SK-N-SH (cell line): ENCODE results near the gene TANC1. TPM values are rescaled to one million over a fixed set of nuclear protein-coding genes. Genes with fewer than 3 reads are reported as not detected.
A peak's percentile ranks its signal among the peaks of the same experiment; 100 is the strongest.

Experiments used
- CTCF ChIA-PET: fragments of 300-600, 350-600 bp; formaldehyde crosslinking; extraction: SDS; loops from one replicate; lab custom pipeline; 2021; lab: Yijun Ruan, JAX
- POLR2A ChIA-PET: fragments of 350-600 bp; sonication (Branson Sonifier 250); formaldehyde crosslinking; extraction: SDS; loops from one replicate; lab custom pipeline; 2020; ENCODE audit warnings: antibody characterized with exemption, inconsistent platforms; lab: Yijun Ruan, JAX
- DNase-seq: peaks from one replicate; pipeline ENCODE4 v3.0.0; 2012
- H2AFZ ChIP-seq: fragments of 200-600 bp; sonication (generic); 2 replicates; pipeline ENCODE4 v1.8.1; 2016; ENCODE audit warnings: antibody characterized with exemption, mild to moderate bottlenecking, low read depth
- H3F3A ChIP-seq: fragments of 200-600 bp; sonication (generic); replicated peaks from 2 replicates; pipeline ENCODE3; 2016; ENCODE audit warnings: antibody characterized with exemption, mild to moderate bottlenecking; ENCODE audit not compliant: insufficient read depth
- H3K27ac ChIP-seq, 2 experiments: fragments of 200-500 bp in 1 of 2; fragments of 200-600 bp in 1 of 2; sonication (Bioruptor generic) in 1 of 2; sonication (generic), shearing (Covaris generic) in 1 of 2; 2 replicates each; pipeline versions ENCODE4 v1.5.1 to v1.6.1; 2014 to 2016; ENCODE audit warnings: low read depth in 2 of 2, inconsistent platforms in 1 of 2, low read length in 1 of 2, mild to moderate bottlenecking in 1 of 2, mixed read lengths in 1 of 2
- H3K27me3 ChIP-seq: fragments of 200-600 bp; sonication (generic), shearing (Covaris generic); 2 replicates; pipeline ENCODE4 v1.6.1; 2016; ENCODE audit warnings: mixed run types; ENCODE audit not compliant: insufficient read depth
- H3K36me3 ChIP-seq, 2 experiments: fragments of 200-500 bp in 1 of 2; fragments of 200-600 bp in 1 of 2; sonication (Bioruptor generic) in 1 of 2; sonication (generic) in 1 of 2; replicated peaks in 1 of 2; 2 replicates each; pipeline versions ENCODE3 to v1.5.1; 2014 to 2016; ENCODE audit warnings: low read length in 1 of 2, mild to moderate bottlenecking in 1 of 2; ENCODE audit not compliant: insufficient read depth in 2 of 2, control insufficient read depth in 1 of 2
- H3K4me1 ChIP-seq, 2 experiments: fragments of 200-500 bp in 1 of 2; fragments of 200-600 bp in 1 of 2; sonication (Bioruptor generic) in 1 of 2; sonication (generic), shearing (Covaris generic) in 1 of 2; 2 replicates each; pipeline versions ENCODE4 v1.5.1 to v1.6.1; 2014 to 2016; ENCODE audit warnings: low read depth in 1 of 2, low read length in 1 of 2, mixed run types in 1 of 2; ENCODE audit not compliant: insufficient read depth in 2 of 2, control insufficient read depth in 1 of 2
- H3K4me2 ChIP-seq: fragments of 200-600 bp; sonication (generic), shearing (Covaris generic); 2 replicates; pipeline ENCODE4 v1.6.1; 2017; ENCODE audit warnings: mixed run types
- H3K4me3 ChIP-seq, 2 experiments: fragments of 200-500 bp in 1 of 2; fragments of 200-600 bp in 1 of 2; sonication (Bioruptor generic) in 1 of 2; sonication (generic), shearing (Covaris generic) in 1 of 2; 2 replicates each; pipeline versions ENCODE4 v1.5.1 to v1.8.1; 2014 to 2016; ENCODE audit warnings: low read depth in 2 of 2, inconsistent platforms in 1 of 2, low read length in 1 of 2, mild to moderate bottlenecking in 1 of 2, mixed read lengths in 1 of 2, moderate library complexity in 1 of 2
- H3K79me2 ChIP-seq: fragments of 200-600 bp; sonication (generic); 2 replicates; pipeline ENCODE4 v1.8.1; 2017; ENCODE audit warnings: mild to moderate bottlenecking; ENCODE audit not compliant: insufficient read depth
- H3K9ac ChIP-seq: fragments of 200-600 bp; sonication (generic); 2 replicates; pipeline ENCODE4 v1.6.1; 2017; ENCODE audit warnings: mixed run types
- H3K9me2 ChIP-seq: fragments of 200-600 bp; sonication (generic); 2 replicates; pipeline ENCODE4 v1.6.1; 2017; ENCODE audit warnings: mixed run types
- H3K9me3 ChIP-seq: fragments of 200-600 bp; sonication (generic); 2 replicates; pipeline ENCODE4 v1.6.1; 2017; ENCODE audit warnings: mixed run types, mild to moderate bottlenecking, moderate library complexity
- H4K20me1 ChIP-seq: fragments of 200-600 bp; sonication (generic); 2 replicates; pipeline ENCODE4 v1.6.1; 2017; ENCODE audit warnings: mild to moderate bottlenecking, mixed run types; ENCODE audit not compliant: insufficient read depth
- ELF1 ChIP-seq: IDR thresholded peaks from 2 replicates; pipeline ENCODE4 v1.4.0; 2012
- EZH2phosphoT487 ChIP-seq: fragments of 200-600 bp; sonication (generic); IDR thresholded peaks from 2 replicates; pipeline ENCODE4 v1.6.1; 2017; ENCODE audit warnings: low read depth, mixed run types, mild to moderate bottlenecking, antibody characterized with exemption, moderate library complexity, borderline replicate concordance
- FOSL2 ChIP-seq: IDR thresholded peaks from 2 replicates; pipeline ENCODE4 v1.4.0; 2012; ENCODE audit warnings: low read depth, mild to moderate bottlenecking, moderate library complexity, borderline replicate concordance
- GABPA ChIP-seq: IDR thresholded peaks from 2 replicates; pipeline ENCODE4 v1.4.0; 2012; ENCODE audit warnings: low read depth, mild to moderate bottlenecking
- GATA2 ChIP-seq: sonication (generic); formaldehyde crosslinking; IDR thresholded peaks from 2 replicates; pipeline ENCODE4 v1.5.0; 2020; ENCODE audit warnings: mild to moderate bottlenecking, missing genetic modification reagents
- IRF3 ChIP-seq: fragments of 150-350 bp; IDR thresholded peaks from 2 replicates; pipeline ENCODE4 v1.6.1; 2016; ENCODE audit warnings: mild to moderate bottlenecking, low read depth, low read length
- MEF2A ChIP-seq: IDR thresholded peaks from 2 replicates; pipeline ENCODE4 v1.4.0; 2012; ENCODE audit warnings: low read depth, borderline replicate concordance
- MXI1 ChIP-seq: IDR thresholded peaks from 2 replicates; pipeline ENCODE4 v1.6.1; 2012; ENCODE audit warnings: mild to moderate bottlenecking, low read depth, low read length, improper control_type of control experiment
- NFIC ChIP-seq: IDR thresholded peaks from 2 replicates; pipeline ENCODE4 v1.4.0; 2012; ENCODE audit warnings: borderline replicate concordance
- POLR2AphosphoS5 ChIP-seq: IDR thresholded peaks from 2 replicates; pipeline ENCODE4 v1.6.1; 2012; ENCODE audit warnings: low read depth, low read length
- RAD21 ChIP-seq: IDR thresholded peaks from 2 replicates; pipeline ENCODE4 v1.6.1; 2012; ENCODE audit warnings: mild to moderate bottlenecking, low read length
- RCOR1 ChIP-seq: fragments of 150-350 bp; IDR thresholded peaks from 2 replicates; pipeline ENCODE4 v1.6.1; 2017; ENCODE audit warnings: antibody characterized with exemption, low read length
- REST ChIP-seq: IDR thresholded peaks from 2 replicates; pipeline ENCODE4 v1.6.1; 2012; ENCODE audit warnings: mild to moderate bottlenecking, low read depth, low read length, moderate library complexity
- RXRA ChIP-seq: IDR thresholded peaks from 2 replicates; pipeline ENCODE4 v1.4.0; 2012; ENCODE audit warnings: low read depth, mild to moderate bottlenecking, borderline replicate concordance
- SIN3A ChIP-seq: IDR thresholded peaks from 2 replicates; pipeline ENCODE4 v1.6.1; 2012; ENCODE audit warnings: low read depth, mild to moderate bottlenecking, low read length, moderate library complexity, borderline replicate concordance
- TAF1 ChIP-seq: IDR thresholded peaks from 2 replicates; pipeline ENCODE4 v1.6.1; 2012; ENCODE audit warnings: low read depth, mild to moderate bottlenecking, low read length, moderate library complexity, borderline replicate concordance
- TCF12 ChIP-seq: IDR thresholded peaks from 2 replicates; pipeline ENCODE4 v1.4.0; 2012
- TEAD4 ChIP-seq: IDR thresholded peaks from 2 replicates; pipeline ENCODE4 v1.4.0; 2012; ENCODE audit warnings: mild to moderate bottlenecking, borderline replicate concordance; ENCODE audit not compliant: insufficient read depth
- ZBTB33 ChIP-seq: IDR thresholded peaks from 2 replicates; pipeline ENCODE4 v1.4.0; 2012; ENCODE audit warnings: low read depth, borderline replicate concordance
- WGBS: methylation state at CpG from one replicate; pipeline ENCODE4 v1.1.6; 2017; ENCODE audit warnings: low lambda C conversion rate; 5-methylcytosine and 5-hydroxymethylcytosine counted together
- polyA plus RNA-seq, 3 experiments: library from polyadenylated mRNA; depleted of rRNA; stranded (reverse); fragments of >200 nt; gene quantifications; 2 replicates each; pipeline ENCODE4 v1.2.3, GENCODE V29; 2012

Gene TANC1
- polyA plus RNA-seq, 1 of the 3 experiments (the other 2 are of a cell fraction): 19.2 TPM

GRCh38 chr2:158953454-158953853 lies 15.0 kb upstream of the TANC1 start:
- Histone ChIP-seq H3K4me1 (peaks cover 13 to 15% of the 10 kb centered on the region in 2 experiments; a peak in 3 of 4 replicates), H3K9me3 (no peaks in the 10 kb centered on the region), H2AFZ (0 out of 2 replicates have a peak overlapping the region, but pooled peaks have one; percentile 53), H3K79me2 (no peaks in the 10 kb centered on the region), H3F3A (peaks cover 10% of the 10 kb centered on the region), H3K36me3 (no peaks in the 10 kb centered on the region), H4K20me1 (no peaks in the 10 kb centered on the region), H3K27me3 (no peaks in the 10 kb centered on the region), H3K9ac (peak overlapping the region; percentile 4; the same call in 1 of the 2 replicates), H3K4me3 (no peak overlapping the region), H3K9me2 (no peaks in the 10 kb centered on the region), H3K4me2 (peak overlapping the region; percentile 42), H3K27ac (peak overlapping the region; percentile 40 to 92; a peak in 3 of 4 replicates)
- no peak for DNase-seq
- ChIA-PET POLR2A (interaction anchor here (0.7 to 1.6 kb wide), 2 partner anchors 15 to 53 kb away, joined by 3 to 9 read pairs; partner anchors contain the start of gene TANC1), CTCF (interaction anchor here (1.2 to 1.8 kb wide), 3 partner anchors 9 to 166 kb away, joined by 3 to 4 read pairs (median 3); no protein-coding TSS in a partner anchor)
- TF ChIP-seq POLR2AphosphoS5 (no peak), RXRA (no peak)
- 24% methylated on average over 4 of the region's 4 CpGs for WGBS

DNA sequence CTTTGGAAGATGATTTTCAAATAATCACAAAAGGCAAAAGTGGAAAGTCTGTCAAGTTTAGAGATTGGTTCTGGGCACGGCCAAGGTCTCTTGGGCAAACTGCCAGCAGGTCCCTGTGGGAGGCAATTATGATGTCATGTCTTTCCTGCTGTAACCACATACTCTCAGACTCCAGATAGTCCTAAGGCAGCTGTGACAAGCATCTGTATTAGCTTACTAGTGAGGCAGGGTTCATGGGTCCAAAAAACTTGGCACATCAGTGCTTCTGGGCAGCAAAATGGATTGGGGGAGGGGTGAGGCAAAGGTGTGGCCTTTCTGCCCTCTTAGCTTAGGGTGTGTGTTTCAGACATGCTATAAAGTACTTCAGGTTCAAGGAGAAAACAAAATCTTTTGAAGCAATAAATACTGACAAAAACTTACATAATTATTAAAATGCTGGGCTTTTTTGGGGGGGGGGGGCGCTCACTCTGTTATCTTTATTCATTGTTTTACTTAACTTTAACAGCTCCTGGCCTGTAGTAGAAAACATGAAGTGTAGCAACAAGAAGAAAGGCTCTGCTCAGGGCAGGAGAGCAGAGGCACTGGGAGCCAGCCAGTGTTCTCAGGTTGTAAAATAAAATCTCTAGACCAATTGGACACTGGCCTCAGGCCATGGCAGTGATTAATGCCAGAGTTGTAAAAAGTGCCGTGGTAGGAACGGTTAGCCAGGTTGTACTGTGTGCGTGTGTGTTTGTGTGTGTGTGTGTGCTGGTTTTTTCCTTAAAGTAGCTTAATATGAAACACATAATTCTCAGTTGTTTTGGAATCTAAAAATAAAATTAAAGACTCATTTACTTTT lies 14.3 kb upstream of the TANC1 start:
- ChIA-PET CTCF (interaction anchor here (0.7 to 2.3 kb wide), 6 partner anchors 9 to 192 kb away, joined by 3 to 4 read pairs (median 3); no protein-coding TSS in a partner anchor), POLR2A (interaction anchor here (0.6 to 1.6 kb wide), 4 partner anchors 8 to 57 kb away, joined by 3 to 9 read pairs (median 3); partner anchors contain the start of gene TANC1)
- H3K4me3 ChIP-seq: no peak overlapping the region
- H3K27me3 ChIP-seq: no peaks in the 10 kb centered on the region
- DNase-seq: peak; percentile 70
- H3K4me2 ChIP-seq: peak overlapping the region; percentile 42
- peak overlapping the region; percentile 4; the same call in 1 of the 2 replicates for H3K9ac ChIP-seq
- H3K27ac ChIP-seq: peak overlapping the region; percentile 41 to 92; a peak in 3 of 4 replicates
- no peaks in the 10 kb centered on the region for H3K36me3 ChIP-seq
- H3F3A ChIP-seq: peaks cover 10% of the 10 kb centered on the region
- H4K20me1 ChIP-seq: no peaks in the 10 kb centered on the region
- H3K9me3 ChIP-seq: no peaks in the 10 kb centered on the region
- 10% methylated on average over 5 of the region's 5 CpGs for WGBS
- no peaks in the 10 kb centered on the region for H3K79me2 ChIP-seq
- 0 out of 2 replicates have a peak overlapping the region, but pooled peaks have one; percentile 53 for H2AFZ ChIP-seq
- H3K9me2 ChIP-seq: no peaks in the 10 kb centered on the region
- H3K4me1 ChIP-seq: peaks cover 13 to 15% of the 10 kb centered on the region in 2 experiments; a peak in 3 of 4 replicates
- peak; percentile 31; the same call in 1 of the 2 replicates for TF ChIP-seq POLR2AphosphoS5
- peak; percentile 94 for TF ChIP-seq NFIC
- TF ChIP-seq REST: no peak
- peak; percentile 48 for TF ChIP-seq RCOR1
- no peak for TF ChIP-seq MXI1
- peak; percentile 5 for TF ChIP-seq GATA2 (CRISPR knock-in tag)
- TF ChIP-seq TAF1: no peak
- TF ChIP-seq IRF3: no peak
- TF ChIP-seq GABPA: no peak
- TF ChIP-seq RAD21: no peak; the same call in 1 of the 2 replicates
- TF ChIP-seq FOSL2: no peak
- TF ChIP-seq ELF1: no peak
- TF ChIP-seq TEAD4: no peak
- TF ChIP-seq SIN3A: peak; percentile 40; the same call in 1 of the 2 replicates
- TF ChIP-seq ZBTB33: no peak
- TF ChIP-seq EZH2phosphoT487: no peak
- TF ChIP-seq MEF2A: no peak
- TF ChIP-seq TCF12: peak; percentile 82
